ENCODE measurements around the gene CHRM5.
"Not testable (repeated sequence)": the region's sequence is repeated elsewhere in the genome, so short reads cannot be mapped to it uniquely, and the experiment has no call there.

Gene CHRM5

DNA sequence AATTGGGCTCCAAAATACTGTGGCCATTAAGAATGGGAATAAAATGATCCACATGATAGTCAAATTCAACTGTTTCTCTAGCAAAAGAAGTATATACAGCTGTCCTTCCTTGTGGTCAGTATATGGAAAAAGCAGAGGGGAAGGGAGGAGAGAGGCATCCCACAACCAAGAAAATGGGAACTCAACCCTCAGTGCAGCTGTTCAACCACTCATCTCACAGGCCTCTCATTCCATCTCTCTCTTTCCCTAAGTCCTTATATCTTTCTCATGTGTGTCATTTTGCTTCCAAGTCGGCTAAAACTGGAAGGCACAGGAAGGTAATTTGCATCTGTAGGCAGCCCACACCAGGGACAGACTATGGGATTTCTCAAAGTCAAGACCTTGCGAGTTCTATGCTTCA, 43.2 kb downstream of the CHRM5 start:
- no peak overlapping the region for H3K4me3 ChIP-seq (ENCODE audit: low read depth, low read length)
- TF ChIP-seq, protein P1, sequence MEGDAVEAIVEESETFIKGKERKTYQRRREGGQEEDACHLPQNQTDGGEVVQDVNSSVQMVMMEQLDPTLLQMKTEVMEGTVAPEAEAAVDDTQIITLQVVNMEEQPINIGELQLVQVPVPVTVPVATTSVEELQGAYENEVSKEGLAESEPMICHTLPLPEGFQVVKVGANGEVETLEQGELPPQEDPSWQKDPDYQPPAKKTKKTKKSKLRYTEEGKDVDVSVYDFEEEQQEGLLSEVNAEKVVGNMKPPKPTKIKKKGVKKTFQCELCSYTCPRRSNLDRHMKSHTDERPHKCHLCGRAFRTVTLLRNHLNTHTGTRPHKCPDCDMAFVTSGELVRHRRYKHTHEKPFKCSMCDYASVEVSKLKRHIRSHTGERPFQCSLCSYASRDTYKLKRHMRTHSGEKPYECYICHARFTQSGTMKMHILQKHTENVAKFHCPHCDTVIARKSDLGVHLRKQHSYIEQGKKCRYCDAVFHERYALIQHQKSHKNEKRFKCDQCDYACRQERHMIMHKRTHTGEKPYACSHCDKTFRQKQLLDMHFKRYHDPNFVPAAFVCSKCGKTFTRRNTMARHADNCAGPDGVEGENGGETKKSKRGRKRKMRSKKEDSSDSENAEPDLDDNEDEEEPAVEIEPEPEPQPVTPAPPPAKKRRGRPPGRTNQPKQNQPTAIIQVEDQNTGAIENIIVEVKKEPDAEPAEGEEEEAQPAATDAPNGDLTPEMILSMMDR (IDR thresholded peaks at IDR 0.05; ENCODE audit: low read depth, low read length), result no peak

DNA sequence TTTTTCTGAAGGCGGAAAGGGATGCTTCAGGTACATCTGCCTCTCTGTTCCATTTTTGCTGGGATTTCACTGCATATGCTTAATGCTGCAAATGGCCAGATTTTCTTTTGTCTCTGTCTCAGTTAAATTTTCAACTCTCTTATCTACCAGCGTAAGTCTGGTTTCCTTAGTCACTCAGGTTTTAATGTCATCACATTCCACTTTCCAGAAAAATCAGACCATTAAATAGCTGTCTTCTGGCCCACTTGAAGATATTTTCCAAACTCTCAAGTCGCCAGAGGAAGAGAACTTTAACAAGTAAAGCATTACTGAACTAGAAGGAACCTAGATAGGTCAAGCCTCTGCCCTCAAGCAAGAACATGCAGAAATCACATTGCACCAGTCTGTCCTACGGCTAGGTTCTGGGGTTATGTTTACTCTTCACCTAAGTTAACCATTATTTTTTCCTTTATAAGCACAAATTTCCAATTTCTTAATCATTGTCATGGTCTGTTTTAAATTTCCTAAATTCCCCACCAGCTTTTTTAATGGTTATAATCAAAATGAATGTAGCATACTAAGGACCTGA, 44.2 kb downstream of the CHRM5 start:
- no peak overlapping the region for H3K4me3 ChIP-seq (ENCODE audit: low read depth, low read length)
- TF ChIP-seq, protein P1 (IDR thresholded peaks at IDR 0.05; ENCODE audit: low read depth, low read length), result no peak

DNA sequence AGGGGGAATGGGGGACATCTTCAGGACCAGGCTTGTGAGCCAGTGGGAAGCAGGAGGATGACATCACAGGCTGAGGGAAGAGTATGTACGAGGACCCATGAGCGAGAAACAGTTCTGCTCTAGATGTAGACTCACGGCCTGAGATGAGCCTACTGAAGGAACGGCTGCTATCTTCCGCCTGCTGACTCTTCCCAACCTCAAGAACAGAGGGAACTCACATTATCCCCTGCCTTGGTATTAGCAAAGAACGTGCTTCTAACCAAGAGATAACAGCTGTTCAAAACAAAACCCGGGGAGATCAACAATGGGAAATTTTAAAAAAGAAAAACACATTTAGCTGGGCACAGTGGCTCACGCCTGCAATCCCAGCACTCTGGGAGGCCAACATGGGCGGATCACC, 45.4 kb downstream of the CHRM5 start:
- TF ChIP-seq, protein P1 (IDR thresholded peaks at IDR 0.05; ENCODE audit: low read depth, low read length), result no peak
- H3K4me3 ChIP-seq (ENCODE audit: low read depth, low read length), result no peak overlapping the region

DNA sequence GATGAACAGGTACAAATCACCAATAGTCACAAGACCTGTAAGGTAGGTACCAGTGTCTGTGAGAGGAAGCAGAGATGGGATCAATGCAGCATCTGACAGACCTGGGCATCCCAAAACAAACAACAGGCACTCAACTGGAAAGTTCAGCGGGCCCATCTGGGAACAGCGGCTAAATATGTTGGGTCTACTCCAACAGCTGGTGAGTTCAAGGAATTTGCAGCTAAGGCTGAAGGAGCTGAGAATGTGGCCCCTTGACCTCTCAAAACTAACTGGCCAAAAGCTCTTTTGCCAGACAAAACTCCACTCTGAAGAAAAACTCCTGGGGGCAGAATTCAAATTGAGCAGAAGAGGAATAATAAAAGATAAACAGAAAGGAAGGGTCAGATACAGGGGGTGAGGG, 46.3 kb downstream of the CHRM5 start:
- TF ChIP-seq, protein P1 (IDR thresholded peaks at IDR 0.05; ENCODE audit: low read depth, low read length), result no peak
- no peak overlapping the region for H3K4me3 ChIP-seq (ENCODE audit: low read depth, low read length)

DNA sequence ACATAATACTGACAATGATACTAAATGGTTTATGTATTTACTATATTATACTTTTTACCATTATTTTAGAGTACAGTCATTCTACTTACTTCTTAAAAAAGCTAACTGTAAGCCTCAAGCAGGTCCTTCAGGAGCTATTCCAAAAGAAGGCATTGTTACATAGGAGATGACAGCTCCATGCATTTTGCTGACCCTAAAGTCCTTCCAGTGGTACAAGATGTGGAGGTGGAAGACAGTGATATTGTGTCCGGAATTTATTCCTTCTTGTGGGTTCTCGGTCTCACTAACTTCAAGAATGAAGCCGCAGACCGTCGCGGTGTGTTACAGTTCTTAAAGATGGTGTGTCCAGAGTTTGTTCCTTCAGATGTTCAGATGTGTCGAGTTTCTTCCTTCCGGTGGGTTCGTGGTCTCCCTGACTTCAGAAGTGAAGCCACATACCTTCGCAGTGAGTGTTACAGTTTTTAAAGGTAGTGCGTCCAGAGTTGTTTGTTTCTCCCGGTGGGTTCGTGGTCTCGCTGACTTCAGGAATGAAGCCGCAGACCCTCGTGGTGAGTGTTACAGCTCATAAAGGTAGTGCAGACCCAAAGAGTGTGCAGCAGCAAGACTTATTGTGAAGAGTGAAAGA, 49.8 kb downstream of the CHRM5 start:
- no peak overlapping the region for H3K4me3 ChIP-seq (ENCODE audit: low read depth, low read length)
- TF ChIP-seq, protein P1 (IDR thresholded peaks at IDR 0.05; ENCODE audit: low read depth, low read length), result no peak

DNA sequence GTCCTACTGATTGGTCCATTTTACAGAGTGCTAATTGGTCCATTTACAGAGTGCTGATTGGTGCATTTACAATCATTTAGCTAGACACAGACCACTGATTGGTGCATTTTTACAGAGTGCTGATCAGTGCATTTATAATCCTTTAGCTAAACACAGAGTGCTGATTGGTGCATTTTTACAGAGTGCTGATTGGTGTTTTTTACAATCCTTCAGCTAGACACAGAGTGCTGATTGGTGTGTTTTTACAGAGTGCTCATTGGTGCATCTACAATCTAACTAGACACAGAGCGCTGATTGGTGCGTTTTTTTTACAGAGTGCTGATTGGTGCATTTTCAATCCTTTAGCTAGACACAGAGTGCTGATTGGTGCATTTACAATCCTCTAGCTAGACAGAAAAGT, 50.4 kb downstream of the CHRM5 start:
- H3K4me3 ChIP-seq (ENCODE audit: low read depth, low read length), result not testable (repeated sequence)

DNA sequence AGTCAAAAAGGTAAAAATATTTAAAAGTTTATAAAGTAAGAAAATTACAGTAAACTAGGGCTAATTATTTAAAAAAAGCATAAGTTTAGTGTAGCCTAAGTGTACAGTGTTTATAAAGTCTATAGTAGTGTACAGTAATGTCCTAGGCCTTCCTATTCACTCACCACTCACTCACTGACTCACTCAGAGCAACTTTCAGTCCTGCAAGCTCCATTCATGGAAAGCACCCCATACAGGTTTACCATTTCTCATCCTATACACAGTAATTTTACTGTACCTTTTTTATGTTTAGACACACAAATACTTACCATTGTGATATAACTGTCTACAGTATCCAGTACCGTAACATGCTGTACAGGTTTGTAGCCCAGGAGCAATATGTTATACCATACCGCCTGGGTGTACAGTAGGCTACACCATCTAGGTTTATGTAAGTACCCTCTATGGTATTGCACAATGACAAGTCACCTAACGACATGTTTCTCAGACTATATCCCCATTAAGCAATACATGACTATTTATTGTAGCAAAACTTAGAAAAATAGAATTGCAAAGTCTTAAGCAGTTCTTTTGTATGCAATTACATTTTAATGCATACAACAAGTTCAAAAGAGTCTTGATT, 51.2 kb downstream of the CHRM5 start:
- TF ChIP-seq, protein P1 (IDR thresholded peaks at IDR 0.05; ENCODE audit: low read depth, low read length), result no peak

More for the DNA sequence above, 51.2 kb downstream of the CHRM5 start:
- no peak overlapping the region for H3K4me3 ChIP-seq (ENCODE audit: low read depth, low read length)
